Superior temporal gyrus (tissue), 1 donor: ENCODE data around the gene TOR1B.

Experiments
- DNase-seq: peaks from one replicate; pipeline ENCODE4 v3.0.0-alpha.2; 2016; ENCODE audit errors: extremely low spot score

TOR1B gene

GRCh38 chr9:129845373-129845772 lies 42.4 kb downstream of the TOR1B start:
- DNase-seq, result no peak

- DNase-seq, result no peak
Measured at GRCh38 chr9:129848712-129849441, 45.9 kb downstream of the TOR1B start.

GRCh38 chr9:129849901-129850300 lies 46.9 kb downstream of the TOR1B start:
- DNase-seq, result no peak

GRCh38 chr9:129850821-129851550 lies 48.0 kb downstream of the TOR1B start:
- no peak for DNase-seq

GRCh38 chr9:129851821-129852220 lies 48.8 kb downstream of the TOR1B start:
- DNase-seq, result no peak

- no peak for DNase-seq
Measured at GRCh38 chr9:129852579-129852978, 49.6 kb downstream of the TOR1B start.

- DNase-seq, result no peak
Measured at GRCh38 chr9:129853614-129854013, 50.6 kb downstream of the TOR1B start.

GRCh38 chr9:129854588-129855110 lies 51.7 kb downstream of the TOR1B start:
- no peak for DNase-seq

GRCh38 chr9:129857207-129857606 lies 54.2 kb downstream of the TOR1B start:
- no peak for DNase-seq

GRCh38 chr9:129858167-129858962 lies 55.4 kb downstream of the TOR1B start:
- DNase-seq, result no peak
